K562 (cell line): Measurements from ENCODE around the gene POLN. TPM values are rescaled to one million over a fixed set of nuclear protein-coding genes. Genes with fewer than 3 reads are reported as not detected.

ENCODE experiments used
- ATAC-seq: fragments of 200-7000 bp; cut with Tn5 transposase; 3 replicates; pipeline ENCODE4 v1.9.1; 2020; ENCODE audit warnings: moderate library complexity
- BruUV-seq: library from RNA; stranded (reverse); fragments of 400-500 nt; replicated peaks from 2 replicates; lab custom pipeline; 2021; lab: Mats Ljungman, UMichigan
- CTCF ChIA-PET: fragments of 300-600 bp; formaldehyde crosslinking; extraction: SDS; loops from one replicate; lab custom pipeline; 2021; ENCODE audit warnings: low intra/inter-chr PET ratio; lab: Yijun Ruan, JAX
- POLR2A ChIA-PET: fragments of 300-600, 350-650 bp; sonication (Branson Sonifier 250); formaldehyde crosslinking; extraction: SDS; loops from one replicate; lab custom pipeline; 2021; ENCODE audit warnings: antibody characterized with exemption, inconsistent platforms; lab: Yijun Ruan, JAX
- DNase-seq, 4 experiments: peaks; one replicate each; pipeline versions ENCODE4 v3.0.0 to v3.0.0-alpha.2; 2011 to 2018; ENCODE audit warnings: low spot score in 3 of 4, mixed read lengths in 3 of 4; ENCODE audit errors: extremely low read depth in 1 of 4
- FAIRE-seq: peaks from 2 replicates; lab custom pipeline; 2011; peaks lifted over from hg19 to GRCh38; lab: Jason Lieb, UNC
- H2AFZ ChIP-seq: 2 replicates; pipeline ENCODE4 v1.6.0; 2011; ENCODE audit warnings: low read depth, low read length, control low read depth, inconsistent platforms
- H3K27ac ChIP-seq: fragments of 200-600 bp; 3 replicates; pipeline ENCODE4 v1.8.0; 2011; ENCODE audit warnings: low read depth, mild to moderate bottlenecking, control low read depth, inconsistent platforms, low read length, moderate library complexity, mixed read lengths; ENCODE audit errors: extremely low read depth
- H3K27me3 ChIP-seq, 2 experiments: fragments of 300-600 bp in 1 of 2; 2 replicates in 1 of 2; 3 replicates in 1 of 2; pipeline versions ENCODE4 v1.6.0 to v1.8.0; 2011; ENCODE audit warnings: inconsistent platforms in 2 of 2, low read length in 2 of 2, mild to moderate bottlenecking in 1 of 2, mixed read lengths in 1 of 2, moderate library complexity in 1 of 2; ENCODE audit not compliant: control insufficient read depth in 2 of 2, insufficient read depth in 2 of 2
- H3K36me3 ChIP-seq: fragments of 300-600 bp; 3 replicates; pipeline ENCODE4 v1.8.0; 2011; ENCODE audit warnings: mild to moderate bottlenecking, low read length, inconsistent platforms; ENCODE audit not compliant: control insufficient read depth, insufficient read depth
- H3K4me1 ChIP-seq, 2 experiments: fragments of 200-600 bp in 1 of 2; replicated peaks in 1 of 2; 2 replicates in 1 of 2; 3 replicates in 1 of 2; pipeline versions ENCODE4 v1.5.1 to v1.8.0; 2011; ENCODE audit warnings: inconsistent platforms in 2 of 2, low read length in 2 of 2, mild to moderate bottlenecking in 1 of 2, mixed read lengths in 1 of 2, moderate library complexity in 1 of 2; ENCODE audit not compliant: control insufficient read depth in 2 of 2, insufficient read depth in 2 of 2
- H3K4me2 ChIP-seq: 2 replicates; pipeline ENCODE4 v1.6.1; 2011; ENCODE audit warnings: low read length, control low read depth, inconsistent platforms, mixed read lengths; ENCODE audit not compliant: insufficient read depth
- H3K4me3 ChIP-seq: fragments of 200-600 bp; sonication (generic), shearing (Covaris generic); 2 replicates; pipeline ENCODE4 v1.5.1; 2016; ENCODE audit warnings: control low read depth, inconsistent platforms
- H3K79me2 ChIP-seq: fragments of 200-600 bp; 3 replicates; pipeline ENCODE4 v1.8.0; 2011; ENCODE audit warnings: low read length, inconsistent platforms; ENCODE audit not compliant: control insufficient read depth, insufficient read depth
- H3K9ac ChIP-seq, 2 experiments: 2 replicates each; pipeline versions ENCODE4 v1.6.0 to v1.6.1; 2011; ENCODE audit warnings: low read depth in 2 of 2, low read length in 2 of 2, control low read depth in 1 of 2, inconsistent platforms in 1 of 2, mild to moderate bottlenecking in 1 of 2, mixed read lengths in 1 of 2; ENCODE audit not compliant: insufficient read depth in 1 of 2
- H3K9me1 ChIP-seq: one replicate; pipeline ENCODE4 v1.6.0; 2011; ENCODE audit warnings: inconsistent platforms, mild to moderate bottlenecking, low read length, moderate library complexity; ENCODE audit not compliant: control insufficient read depth, insufficient read depth
- H3K9me3 ChIP-seq: replicated peaks from 2 replicates; pipeline ENCODE4 v1.5.1; 2011; ENCODE audit warnings: low read depth, low read length, inconsistent platforms; ENCODE audit not compliant: control insufficient read depth, insufficient read depth
- H4K20me1 ChIP-seq: replicated peaks from 2 replicates; pipeline ENCODE4 v1.6.1; 2011; ENCODE audit warnings: low read length, inconsistent platforms, mixed read lengths; ENCODE audit not compliant: control insufficient read depth, insufficient read depth
- FOXM1 ChIP-seq, 2 experiments: fragments of 450-650 bp in 1 of 2; sonication (generic) in 1 of 2; formaldehyde crosslinking in 1 of 2; IDR thresholded peaks; 2 replicates each; pipeline versions ENCODE4 v1.6.1 to v1.9.0; 2017 to 2022; ENCODE audit warnings: low read depth in 2 of 2, mild to moderate bottlenecking in 2 of 2, missing genetic modification reagents in 1 of 2, moderate library complexity in 1 of 2
- L3MBTL2 ChIP-seq: fragments of 450-650 bp; IDR thresholded peaks from 2 replicates; pipeline ENCODE4 v1.6.1; 2016; ENCODE audit warnings: mild to moderate bottlenecking, moderate library complexity
- NFXL1 ChIP-seq: fragments of 450-650 bp; formaldehyde crosslinking; IDR thresholded peaks from 2 replicates; pipeline ENCODE4 v1.4.0; 2021; ENCODE audit warnings: mild to moderate bottlenecking
- POLR2H ChIP-seq: IDR thresholded peaks from 2 replicates; pipeline ENCODE4 v1.6.1; 2016; ENCODE audit warnings: missing genetic modification characterization, low read depth, mild to moderate bottlenecking, control low read depth, missing compliant biosample characterization, moderate library complexity
- REST ChIP-seq, 2 experiments: fragments of 450-650 bp; formaldehyde crosslinking in 1 of 2; IDR thresholded peaks; 2 replicates each; pipeline versions ENCODE4 v1.4.0 to v1.6.1; 2014 to 2020; ENCODE audit warnings: mild to moderate bottlenecking in 2 of 2, borderline replicate concordance in 1 of 2, low read depth in 1 of 2
- SAFB ChIP-seq: fragments of 200-400 bp; formaldehyde crosslinking; IDR thresholded peaks from 2 replicates; pipeline ENCODE4 v1.6.1; 2017; ENCODE audit warnings: low read depth, low read length, borderline replicate concordance
- SPI1 ChIP-seq: IDR thresholded peaks from 2 replicates; pipeline ENCODE4 v1.6.1; 2011; ENCODE audit warnings: low read depth, low read length, control low read depth, borderline replicate concordance
- ZZZ3 ChIP-seq: fragments of 450-650 bp; IDR thresholded peaks from 2 replicates; pipeline ENCODE4 v1.6.1; 2016; ENCODE audit warnings: antibody characterized with exemption, mild to moderate bottlenecking, moderate library complexity
- WGBS: fragments of 100-300 bp; shearing (Covaris generic); methylation state at CpG from one replicate; pipeline ENCODE4 v1.1.6; 2016; ENCODE audit warnings: low coverage, mixed read lengths; ENCODE audit not compliant: insufficient coverage; ENCODE audit errors: missing lambda C conversion rate; 5-methylcytosine and 5-hydroxymethylcytosine counted together
- in situ Hi-C: fragments of 300-500 bp; cut with MboI; formaldehyde crosslinking; loops from 4 replicates; pipeline ENCODE4 v1.15.0; 2018; ENCODE audit warnings: inconsistent platforms, mixed read lengths
- intact Hi-C: fragments of 100-400 bp; cut with micrococcal nuclease; formaldehyde crosslinking; loops from 2 replicates; pipeline ENCODE4 v1.14.2; 2022
- polyA plus RNA-seq, 8 experiments: library from polyadenylated mRNA; depleted of rRNA in 4 of 8; stranded (reverse) in 5 of 8; unstranded in 3 of 8; fragments of >200 nt; fragmentation: Nextera tagmentation in 2 of 8; fragmentation: Illumina TruSeq in 1 of 8; extraction: Ambion mirVana in 2 of 8; extraction: Trizol in 1 of 8; gene quantifications; 2 replicates each; pipeline versions ENCODE4 v1.2.1 to v1.2.3, GENCODE V29; 2011 to 2014; ENCODE audit warnings: inconsistent platforms in 1 of 8, missing spikeins in 1 of 8
- total RNA-seq, 7 experiments: library from RNA; depleted of rRNA in 6 of 7; stranded (reverse); fragments of >200 nt in 6 of 7; fragmentation: Illumina TruSeq in 2 of 7; extraction: Trizol in 2 of 7; gene quantifications; 2 replicates each; pipeline versions ENCODE4 v1.2.1 to v1.2.3, GENCODE V29; 2011 to 2021; ENCODE audit warnings: low replicate concordance in 1 of 7
- TF ChIP-seq, protein P1 (sequence below): fragments of 250-450 bp; sonication (Bioruptor Pico); IDR thresholded peaks from 2 replicates; pipeline ENCODE4 v1.9.0; 2021; ENCODE audit warnings: mild to moderate bottlenecking, inconsistent platforms
- TF ChIP-seq, protein P2 (sequence below): fragments of 450-650 bp; formaldehyde crosslinking; conservative IDR thresholded peaks from 2 replicates; pipeline ENCODE4 v1.4.0; 2022; ENCODE audit warnings: mild to moderate bottlenecking, missing genetic modification characterization

POLN gene
- total and polyA plus RNA-seq, 9 of the 15 experiments (the other 6 are each of a cell fraction or from before 2014, with no cell fraction given): 0.08 to 0.91 (median 0.32) TPM

GRCh38 chr4:2082627-2083026, 159.3 kb downstream of the POLN start:
- H3K9me3 ChIP-seq: no peaks in the 10 kb centered on the region
- intact Hi-C loops (no loop called here), in situ Hi-C loops (no loop called here)
- H3K4me2 ChIP-seq: no peak overlapping the region
- H4K20me1 ChIP-seq: no peaks in the 10 kb centered on the region
- DNase-seq: no peak
- H2AFZ ChIP-seq: no peak overlapping the region
- peaks cover 27 to 74% of the 10 kb centered on the region in 2 experiments; a peak in 4 of 5 replicates for H3K27me3 ChIP-seq
- H3K79me2 ChIP-seq: no peaks in the 10 kb centered on the region
- H3K27ac ChIP-seq: no peak overlapping the region
- H3K9me1 ChIP-seq: no peaks in the 10 kb centered on the region
- ATAC-seq: no peak
- H3K4me3 ChIP-seq: no peak overlapping the region
- H3K4me1 ChIP-seq: peaks cover 0 to 9% of the 10 kb centered on the region in 2 experiments; a peak in 2 of 5 replicates
- BruUV-seq: no TSS peak
- no peaks in the 10 kb centered on the region for H3K36me3 ChIP-seq
- POLR2A ChIA-PET: interaction anchor here (0.6 to 1.4 kb wide), 2 partner anchors 9 to 294 kb away, joined by 3 read pairs; no protein-coding TSS in a partner anchor
- CTCF ChIA-PET: no interaction called here
- 2% methylated on average over 4 of the region's 4 CpGs for WGBS
- no peak for FAIRE-seq
- no peak overlapping the region for H3K9ac ChIP-seq
- TF ChIP-seq, protein P1, sequence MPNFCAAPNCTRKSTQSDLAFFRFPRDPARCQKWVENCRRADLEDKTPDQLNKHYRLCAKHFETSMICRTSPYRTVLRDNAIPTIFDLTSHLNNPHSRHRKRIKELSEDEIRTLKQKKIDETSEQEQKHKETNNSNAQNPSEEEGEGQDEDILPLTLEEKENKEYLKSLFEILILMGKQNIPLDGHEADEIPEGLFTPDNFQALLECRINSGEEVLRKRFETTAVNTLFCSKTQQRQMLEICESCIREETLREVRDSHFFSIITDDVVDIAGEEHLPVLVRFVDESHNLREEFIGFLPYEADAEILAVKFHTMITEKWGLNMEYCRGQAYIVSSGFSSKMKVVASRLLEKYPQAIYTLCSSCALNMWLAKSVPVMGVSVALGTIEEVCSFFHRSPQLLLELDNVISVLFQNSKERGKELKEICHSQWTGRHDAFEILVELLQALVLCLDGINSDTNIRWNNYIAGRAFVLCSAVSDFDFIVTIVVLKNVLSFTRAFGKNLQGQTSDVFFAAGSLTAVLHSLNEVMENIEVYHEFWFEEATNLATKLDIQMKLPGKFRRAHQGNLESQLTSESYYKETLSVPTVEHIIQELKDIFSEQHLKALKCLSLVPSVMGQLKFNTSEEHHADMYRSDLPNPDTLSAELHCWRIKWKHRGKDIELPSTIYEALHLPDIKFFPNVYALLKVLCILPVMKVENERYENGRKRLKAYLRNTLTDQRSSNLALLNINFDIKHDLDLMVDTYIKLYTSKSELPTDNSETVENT (CRISPR knock-in tag): no peak
- no peak for TF ChIP-seq ZZZ3
- TF ChIP-seq NFXL1 (CRISPR knock-in tag): no peak
- TF ChIP-seq SPI1: no peak
- no peak for TF ChIP-seq SAFB
- TF ChIP-seq, protein P2, sequence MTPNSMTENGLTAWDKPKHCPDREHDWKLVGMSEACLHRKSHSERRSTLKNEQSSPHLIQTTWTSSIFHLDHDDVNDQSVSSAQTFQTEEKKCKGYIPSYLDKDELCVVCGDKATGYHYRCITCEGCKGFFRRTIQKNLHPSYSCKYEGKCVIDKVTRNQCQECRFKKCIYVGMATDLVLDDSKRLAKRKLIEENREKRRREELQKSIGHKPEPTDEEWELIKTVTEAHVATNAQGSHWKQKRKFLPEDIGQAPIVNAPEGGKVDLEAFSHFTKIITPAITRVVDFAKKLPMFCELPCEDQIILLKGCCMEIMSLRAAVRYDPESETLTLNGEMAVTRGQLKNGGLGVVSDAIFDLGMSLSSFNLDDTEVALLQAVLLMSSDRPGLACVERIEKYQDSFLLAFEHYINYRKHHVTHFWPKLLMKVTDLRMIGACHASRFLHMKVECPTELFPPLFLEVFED (CRISPR knock-in tag): no peak
- no peak for TF ChIP-seq L3MBTL2
- no peak for TF ChIP-seq FOXM1 (IDR thresholded peaks at IDR 0.05; ENCODE audit: low read depth)
- TF ChIP-seq FOXM1 (CRISPR knock-in tag; IDR thresholded peaks at IDR 0.05; ENCODE audit: low read depth): no peak
- TF ChIP-seq POLR2H (tag): no peak
- TF ChIP-seq REST (IDR thresholded peaks at IDR 0.05; ENCODE audit: borderline replicate concordance): no peak
- no peak for TF ChIP-seq REST (CRISPR knock-in tag; IDR thresholded peaks at IDR 0.05; ENCODE audit: low read depth)
